ENCODE data around the gene MNAT1.
A peak's percentile ranks its signal among the peaks of the same experiment; 100 is the strongest.

Gene MNAT1

DNA sequence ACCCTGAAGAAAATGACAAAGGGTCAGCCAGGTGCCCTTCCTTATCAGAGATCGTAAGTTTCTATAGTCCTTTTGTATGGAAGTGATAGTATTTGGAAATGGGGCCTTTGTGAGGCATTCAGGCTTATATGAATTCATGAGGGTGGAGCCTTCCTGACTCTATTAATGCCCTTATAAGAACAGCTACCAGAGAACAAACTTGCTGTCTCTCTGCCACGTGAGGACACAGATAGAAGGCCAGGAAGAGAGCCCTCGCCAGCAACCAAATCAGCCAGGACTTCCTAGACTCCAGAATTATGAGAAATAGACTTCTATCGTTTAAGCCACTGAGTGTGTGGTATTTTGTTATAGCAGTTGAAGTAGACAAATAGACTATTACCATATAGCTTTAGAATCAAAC is 209.6 kb downstream of the MNAT1 start:
- Histone ChIP-seq H3K27me3 (ENCODE audit: insufficient read depth, low read length) (no peaks in the 10 kb centered on the region), H3K9me3 (ENCODE audit: insufficient read depth, low read depth, low read length) (no peaks in the 10 kb centered on the region), H3K27ac (ENCODE audit: low read depth, low read length) (no peak overlapping the region), H3K4me1 (ENCODE audit: insufficient read depth, low read length) (peaks cover 15% of the 10 kb centered on the region; the same call in 1 of the 2 replicates), H3K36me3 (ENCODE audit: insufficient read depth, low read length) (no peaks in the 10 kb centered on the region), H3K9ac (ENCODE audit: low read depth, low read length) (no peak overlapping the region), H3K4me3 (ENCODE audit: low read length) (no peak overlapping the region)
- 85% methylated on average over 3 of the region's 4 CpGs for WGBS

GRCh38 chr14:60945984-60946383 is 211.4 kb downstream of the MNAT1 start:
- no peaks in the 10 kb centered on the region for H3K9me3 ChIP-seq (ENCODE audit: insufficient read depth, low read depth, low read length)
- no peak overlapping the region for H3K4me3 ChIP-seq (ENCODE audit: low read length)
- H3K36me3 ChIP-seq (ENCODE audit: insufficient read depth, low read length) = no peaks in the 10 kb centered on the region
- H3K27me3 ChIP-seq (ENCODE audit: insufficient read depth, low read length) = no peaks in the 10 kb centered on the region
- H3K9ac ChIP-seq (ENCODE audit: low read depth, low read length) = no peak overlapping the region
- H3K4me1 ChIP-seq (ENCODE audit: insufficient read depth, low read length) = peaks cover 15% of the 10 kb centered on the region; the same call in 1 of the 2 replicates
- no peak overlapping the region for H3K27ac ChIP-seq (ENCODE audit: low read depth, low read length)
- 91% methylated on average over 1 of the region's 1 CpG for WGBS

DNA sequence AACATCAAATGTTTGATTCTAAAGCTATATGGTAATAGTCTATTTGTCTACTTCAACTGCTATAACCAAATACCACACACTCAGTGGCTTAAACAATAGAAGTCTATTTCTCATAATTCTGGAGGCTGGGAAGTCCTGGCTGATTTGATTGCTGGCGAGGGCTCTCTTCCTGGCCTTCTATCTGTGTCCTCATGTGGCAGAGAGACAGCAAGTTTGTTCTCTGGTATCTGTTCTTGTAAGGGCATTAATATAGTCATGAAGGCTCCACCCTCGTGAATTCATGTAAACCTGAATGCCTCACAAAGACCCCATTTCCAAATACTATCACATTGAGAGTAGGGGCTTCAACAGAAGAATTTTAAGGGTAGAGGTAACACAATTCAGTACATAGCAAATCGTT is 212.2 kb downstream of the MNAT1 start:
- no peaks in the 10 kb centered on the region for H3K36me3 ChIP-seq (ENCODE audit: insufficient read depth, low read length)
- WGBS = 83% methylated on average over 2 of the region's 3 CpGs

GRCh38 chr14:60951776-60952435 is 217.3 kb downstream of the MNAT1 start:
- no peak overlapping the region for H3K9ac ChIP-seq (ENCODE audit: low read depth, low read length)
- no peak overlapping the region for H3K4me3 ChIP-seq (ENCODE audit: low read length)
- H3K27me3 ChIP-seq (ENCODE audit: insufficient read depth, low read length) = no peaks in the 10 kb centered on the region
- no peaks in the 10 kb centered on the region for H3K4me1 ChIP-seq (ENCODE audit: insufficient read depth, low read length)
- WGBS = 95% methylated on average over 2 of the region's 3 CpGs
- peaks cover 21% of the 10 kb centered on the region; the same call in 1 of the 2 replicates for H3K9me3 ChIP-seq (ENCODE audit: insufficient read depth, low read depth, low read length)
- H3K27ac ChIP-seq (ENCODE audit: low read depth, low read length) = no peak overlapping the region
- peaks cover 3% of the 10 kb centered on the region for H3K36me3 ChIP-seq (ENCODE audit: insufficient read depth, low read length)

More for the DNA sequence above, 212.2 kb downstream of the MNAT1 start:
- Histone ChIP-seq H3K27me3 (ENCODE audit: insufficient read depth, low read length) (no peaks in the 10 kb centered on the region), H3K9ac (ENCODE audit: low read depth, low read length) (no peak overlapping the region), H3K9me3 (ENCODE audit: insufficient read depth, low read depth, low read length) (no peaks in the 10 kb centered on the region), H3K27ac (ENCODE audit: low read depth, low read length) (no peak overlapping the region), H3K4me1 (ENCODE audit: insufficient read depth, low read length) (peaks cover 15% of the 10 kb centered on the region; the same call in 1 of the 2 replicates), H3K4me3 (ENCODE audit: low read length) (no peak overlapping the region)

- peaks cover 34% of the 10 kb centered on the region for H3K9me3 ChIP-seq (ENCODE audit: insufficient read depth, low read depth, low read length)
- H3K36me3 ChIP-seq (ENCODE audit: insufficient read depth, low read length) = peaks cover 4% of the 10 kb centered on the region
- no peak overlapping the region for H3K4me3 ChIP-seq (ENCODE audit: low read length)
- H3K27ac ChIP-seq (ENCODE audit: low read depth, low read length) = no peak overlapping the region
- no peaks in the 10 kb centered on the region for H3K4me1 ChIP-seq (ENCODE audit: insufficient read depth, low read length)
- H3K9ac ChIP-seq (ENCODE audit: low read depth, low read length) = no peak overlapping the region
- H3K27me3 ChIP-seq (ENCODE audit: insufficient read depth, low read length) = no peaks in the 10 kb centered on the region
- 100% methylated on average over 2 of the region's 4 CpGs for WGBS
These were observed 221.6 kb downstream of the MNAT1 start for GRCh38 chr14:60956202-60956601.

DNA sequence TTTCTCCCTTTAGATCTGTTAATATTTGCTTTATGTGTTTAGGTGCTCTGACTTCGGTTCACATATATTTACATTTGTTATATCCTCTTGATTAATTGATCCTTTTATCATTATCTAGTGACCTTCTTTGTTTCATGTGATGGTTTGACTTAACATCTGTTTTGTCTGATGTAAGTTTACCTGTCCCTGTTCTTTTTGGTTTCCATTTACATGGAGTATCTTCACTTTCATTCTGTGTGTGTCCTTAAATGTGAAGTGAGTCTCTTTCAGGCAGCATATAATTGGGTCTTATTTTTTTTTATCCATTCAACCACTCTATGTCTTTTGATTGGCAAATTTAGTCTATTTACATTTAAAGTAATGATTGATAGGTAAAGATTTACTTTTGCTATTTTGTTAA is 222.1 kb downstream of the MNAT1 start:
- WGBS = no CpG with 5 or more reads among the region's 1 CpG
- Histone ChIP-seq H3K36me3 (ENCODE audit: insufficient read depth, low read length) (peaks cover 4% of the 10 kb centered on the region), H3K27ac (ENCODE audit: low read depth, low read length) (no peak overlapping the region)

GRCh38 chr14:60958146-60958545 is 223.6 kb downstream of the MNAT1 start:
- Histone ChIP-seq H3K27ac (ENCODE audit: low read depth, low read length) (no peak overlapping the region), H3K36me3 (ENCODE audit: insufficient read depth, low read length) (peaks cover 4% of the 10 kb centered on the region), H3K9me3 (ENCODE audit: insufficient read depth, low read depth, low read length) (peaks cover 34% of the 10 kb centered on the region), H3K4me3 (ENCODE audit: low read length) (no peak overlapping the region), H3K27me3 (ENCODE audit: insufficient read depth, low read length) (no peaks in the 10 kb centered on the region), H3K9ac (ENCODE audit: low read depth, low read length) (no peak overlapping the region), H3K4me1 (ENCODE audit: insufficient read depth, low read length) (no peaks in the 10 kb centered on the region)

More for the DNA sequence above, 222.1 kb downstream of the MNAT1 start:
- Histone ChIP-seq H3K4me1 (ENCODE audit: insufficient read depth, low read length) (no peaks in the 10 kb centered on the region), H3K9ac (ENCODE audit: low read depth, low read length) (no peak overlapping the region), H3K4me3 (ENCODE audit: low read length) (no peak overlapping the region), H3K9me3 (ENCODE audit: insufficient read depth, low read depth, low read length) (peaks cover 34% of the 10 kb centered on the region), H3K27me3 (ENCODE audit: insufficient read depth, low read length) (no peaks in the 10 kb centered on the region)

GRCh38 chr14:60963761-60964160 is 229.2 kb downstream of the MNAT1 start:
- H3K9me3 ChIP-seq (ENCODE audit: insufficient read depth, low read depth, low read length) = no peaks in the 10 kb centered on the region
- no peak overlapping the region for H3K9ac ChIP-seq (ENCODE audit: low read depth, low read length)
- H3K27me3 ChIP-seq (ENCODE audit: insufficient read depth, low read length) = no peaks in the 10 kb centered on the region
- 0 out of 2 replicates have a peak overlapping the region, but pooled peaks have one; percentile 23 for H3K27ac ChIP-seq (ENCODE audit: low read depth, low read length)
- 68% methylated on average over 1 of the region's 2 CpGs for WGBS
- H3K4me1 ChIP-seq (ENCODE audit: insufficient read depth, low read length) = no peaks in the 10 kb centered on the region
- no peak overlapping the region for H3K4me3 ChIP-seq (ENCODE audit: low read length)
- no peaks in the 10 kb centered on the region for H3K36me3 ChIP-seq (ENCODE audit: insufficient read depth, low read length)

DNA sequence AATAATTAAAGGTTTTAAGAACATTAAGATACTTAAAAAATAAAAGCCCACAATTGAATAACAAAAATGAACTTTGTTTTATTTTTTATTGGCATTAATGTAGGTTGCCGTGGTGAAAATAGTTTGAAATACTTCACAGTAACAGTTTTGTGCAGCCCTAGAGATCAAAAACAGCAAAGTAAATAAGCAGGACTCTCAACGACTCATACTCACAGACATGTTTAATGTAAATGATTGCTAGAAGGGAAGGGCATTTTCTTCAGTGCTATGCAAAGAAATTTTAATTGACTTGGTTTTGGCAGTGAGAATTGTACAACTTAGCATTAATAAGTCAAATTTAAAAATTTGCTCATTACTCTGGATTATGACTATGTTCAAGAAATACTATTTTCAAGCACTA is 230.3 kb downstream of the MNAT1 start:
- H3K9ac ChIP-seq (ENCODE audit: low read depth, low read length) = no peak overlapping the region
- H3K9me3 ChIP-seq (ENCODE audit: insufficient read depth, low read depth, low read length) = no peaks in the 10 kb centered on the region
- no peaks in the 10 kb centered on the region for H3K4me1 ChIP-seq (ENCODE audit: insufficient read depth, low read length)
- 77% methylated on average over 2 of the region's 2 CpGs for WGBS
- no peak overlapping the region for H3K27ac ChIP-seq (ENCODE audit: low read depth, low read length)
- no peaks in the 10 kb centered on the region for H3K27me3 ChIP-seq (ENCODE audit: insufficient read depth, low read length)
- H3K36me3 ChIP-seq (ENCODE audit: insufficient read depth, low read length) = no peaks in the 10 kb centered on the region
- H3K4me3 ChIP-seq (ENCODE audit: low read length) = no peak overlapping the region

DNA sequence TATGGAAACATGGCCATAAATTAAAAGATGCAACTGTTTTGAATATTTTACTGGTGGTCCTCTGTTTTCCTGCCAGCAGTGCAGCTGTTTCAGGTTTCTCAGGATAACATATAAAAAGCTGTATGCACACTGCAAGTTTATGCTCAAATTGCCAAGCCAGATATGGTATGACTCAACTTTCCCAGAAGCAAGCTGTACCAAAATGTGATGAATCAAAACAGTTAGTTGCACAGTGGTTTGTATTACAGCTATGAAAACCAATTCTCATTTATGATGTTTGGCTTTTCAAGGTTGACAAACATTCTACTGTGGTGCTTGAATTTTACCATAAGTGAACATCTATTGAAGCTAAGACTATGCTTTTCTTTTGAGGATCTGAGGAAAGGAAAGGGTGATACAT is 230.8 kb downstream of the MNAT1 start:
- Histone ChIP-seq H3K9me3 (ENCODE audit: insufficient read depth, low read depth, low read length) (no peaks in the 10 kb centered on the region), H3K36me3 (ENCODE audit: insufficient read depth, low read length) (no peaks in the 10 kb centered on the region), H3K4me3 (ENCODE audit: low read length) (no peak overlapping the region), H3K4me1 (ENCODE audit: insufficient read depth, low read length) (no peaks in the 10 kb centered on the region), H3K27me3 (ENCODE audit: insufficient read depth, low read length) (no peaks in the 10 kb centered on the region), H3K27ac (ENCODE audit: low read depth, low read length) (no peak overlapping the region), H3K9ac (ENCODE audit: low read depth, low read length) (no peak overlapping the region)

GRCh38 chr14:60968099-60968498 is 233.5 kb downstream of the MNAT1 start:
- H3K27ac ChIP-seq (ENCODE audit: low read depth, low read length) = no peak overlapping the region
- no CpG with 5 or more reads among the region's 1 CpG for WGBS
- no peaks in the 10 kb centered on the region for H3K36me3 ChIP-seq (ENCODE audit: insufficient read depth, low read length)
- H3K27me3 ChIP-seq (ENCODE audit: insufficient read depth, low read length) = no peaks in the 10 kb centered on the region
- no peak overlapping the region for H3K9ac ChIP-seq (ENCODE audit: low read depth, low read length)
- no peak overlapping the region for H3K4me3 ChIP-seq (ENCODE audit: low read length)
- no peaks in the 10 kb centered on the region for H3K9me3 ChIP-seq (ENCODE audit: insufficient read depth, low read depth, low read length)
- H3K4me1 ChIP-seq (ENCODE audit: insufficient read depth, low read length) = no peaks in the 10 kb centered on the region

GRCh38 chr14:60968671-60969070 is 234.1 kb downstream of the MNAT1 start:
- Histone ChIP-seq H3K36me3 (ENCODE audit: insufficient read depth, low read length) (peaks cover 3% of the 10 kb centered on the region), H3K27ac (ENCODE audit: low read depth, low read length) (no peak overlapping the region), H3K9me3 (ENCODE audit: insufficient read depth, low read depth, low read length) (no peaks in the 10 kb centered on the region), H3K4me1 (ENCODE audit: insufficient read depth, low read length) (no peaks in the 10 kb centered on the region), H3K9ac (ENCODE audit: low read depth, low read length) (no peak overlapping the region), H3K27me3 (ENCODE audit: insufficient read depth, low read length) (no peaks in the 10 kb centered on the region), H3K4me3 (ENCODE audit: low read length) (no peak overlapping the region)

Data from HUES64 (cell line).